Measurements from ENCODE around the gene URB1.
A peak's percentile ranks its signal among the peaks of the same experiment; 100 is the strongest.
"Not testable (repeated sequence)": the region's sequence is repeated elsewhere in the genome, so short reads cannot be mapped to it uniquely, and the experiment has no call there.

Gene URB1

GRCh38 chr21:32392880-32393676, at the start of gene URB1:
Gene URB1 (minus strand): TSS chr21:32393012. CDS start chr21:32392910, 102 bp downstream.
- H3K4me3 ChIP-seq = peak within 1 kb of the TSS; percentile 93
- peaks cover 3% of the 10 kb centered on the region; the same call in 1 of the 2 replicates for H3K4me1 ChIP-seq
- in situ Hi-C loops (cut with MboI; ENCODE audit: low sequenced_read_pairs) = loop anchor here (25.0 kb wide), 1 partner anchor 369 kb away; the partner anchor contains the start of gene PAXBP1
- H3K27me3 ChIP-seq (ENCODE audit: low read depth) = peaks cover under 1% of the 10 kb centered on the region; the same call in 1 of the 2 replicates
- DNase-seq (ENCODE audit: low spot score in 2 of 2) = peak; percentile 70 to 96
- peaks cover 12% of the 10 kb centered on the region for H3K36me3 ChIP-seq (replicated peaks)
- H3K9me3 ChIP-seq = no peaks in the 10 kb centered on the region

- in situ Hi-C loops (cut with MboI; ENCODE audit: low sequenced_read_pairs) = no loop called here
- no peak for DNase-seq (ENCODE audit: low spot score in 2 of 2)
- no peaks in the 10 kb centered on the region for H3K4me1 ChIP-seq
- no peaks in the 10 kb centered on the region for H3K27me3 ChIP-seq (ENCODE audit: low read depth)
- no peak overlapping the region for H3K4me3 ChIP-seq
- no peaks in the 10 kb centered on the region for H3K9me3 ChIP-seq
- no peaks in the 10 kb centered on the region for H3K36me3 ChIP-seq (replicated peaks)
Observed at GRCh38 chr21:32437729-32438128, 44.9 kb upstream of the URB1 start.

GRCh38 chr21:32432982-32433660, 40.3 kb upstream of the URB1 start:
- H3K4me1 ChIP-seq; in situ Hi-C loops (cut with MboI; ENCODE audit: low sequenced_read_pairs); H3K27me3 ChIP-seq (ENCODE audit: low read depth); H3K9me3 ChIP-seq; H3K36me3 ChIP-seq (replicated peaks); DNase-seq (ENCODE audit: low spot score in 2 of 2); H3K4me3 ChIP-seq: not testable (repeated sequence)

GRCh38 chr21:32427958-32428623, 35.3 kb upstream of the URB1 start:
- no peaks in the 10 kb centered on the region for H3K36me3 ChIP-seq (replicated peaks)
- in situ Hi-C loops (cut with MboI; ENCODE audit: low sequenced_read_pairs) = no loop called here
- H3K4me1 ChIP-seq = peaks cover 29% of the 10 kb centered on the region
- no peak overlapping the region for H3K4me3 ChIP-seq
- H3K27me3 ChIP-seq (ENCODE audit: low read depth) = no peaks in the 10 kb centered on the region
- DNase-seq (ENCODE audit: low spot score in 2 of 2) = no peak
- no peaks in the 10 kb centered on the region for H3K9me3 ChIP-seq

- in situ Hi-C loops (cut with MboI; ENCODE audit: low sequenced_read_pairs) = no loop called here
- Histone ChIP-seq H3K36me3 (replicated peaks) (no peaks in the 10 kb centered on the region), H3K9me3 (no peaks in the 10 kb centered on the region), H3K4me1 (peaks cover 30% of the 10 kb centered on the region), H3K4me3 (no peak overlapping the region), H3K27me3 (ENCODE audit: low read depth) (no peaks in the 10 kb centered on the region)
- no peak for DNase-seq (ENCODE audit: low spot score in 2 of 2)
Observed at GRCh38 chr21:32426592-32427051, 33.8 kb upstream of the URB1 start.

- no peak for DNase-seq (ENCODE audit: low spot score in 2 of 2)
- in situ Hi-C loops (cut with MboI; ENCODE audit: low sequenced_read_pairs) = no loop called here
- Histone ChIP-seq H3K4me1 (peaks cover 30% of the 10 kb centered on the region), H3K4me3 (no peak overlapping the region), H3K36me3 (replicated peaks) (no peaks in the 10 kb centered on the region), H3K9me3 (no peaks in the 10 kb centered on the region), H3K27me3 (ENCODE audit: low read depth) (no peaks in the 10 kb centered on the region)
Observed at GRCh38 chr21:32426066-32426465, 33.3 kb upstream of the URB1 start.

GRCh38 chr21:32425628-32426027, 32.8 kb upstream of the URB1 start:
- no peaks in the 10 kb centered on the region for H3K27me3 ChIP-seq (ENCODE audit: low read depth)
- H3K4me3 ChIP-seq = no peak overlapping the region
- H3K9me3 ChIP-seq = no peaks in the 10 kb centered on the region
- no peaks in the 10 kb centered on the region for H3K36me3 ChIP-seq (replicated peaks)
- in situ Hi-C loops (cut with MboI; ENCODE audit: low sequenced_read_pairs) = no loop called here
- peaks cover 30% of the 10 kb centered on the region for H3K4me1 ChIP-seq
- DNase-seq (ENCODE audit: low spot score in 2 of 2) = peak in 1 of 2 experiments; percentile 52

GRCh38 chr21:32424674-32425073, 31.9 kb upstream of the URB1 start:
- Histone ChIP-seq H3K4me1 (peaks cover 30% of the 10 kb centered on the region), H3K36me3 (replicated peaks) (no peaks in the 10 kb centered on the region), H3K4me3 (no peak overlapping the region), H3K27me3 (ENCODE audit: low read depth) (no peaks in the 10 kb centered on the region), H3K9me3 (no peaks in the 10 kb centered on the region)
- DNase-seq (ENCODE audit: low spot score in 2 of 2) = no peak
- in situ Hi-C loops (cut with MboI; ENCODE audit: low sequenced_read_pairs) = no loop called here

- H3K27me3 ChIP-seq (ENCODE audit: low read depth) = no peaks in the 10 kb centered on the region
- peaks cover 30% of the 10 kb centered on the region for H3K4me1 ChIP-seq
- DNase-seq (ENCODE audit: low spot score in 2 of 2) = peak; percentile 45 to 85
- no peak overlapping the region for H3K4me3 ChIP-seq
- no peaks in the 10 kb centered on the region for H3K36me3 ChIP-seq (replicated peaks)
- in situ Hi-C loops (cut with MboI; ENCODE audit: low sequenced_read_pairs) = no loop called here
- H3K9me3 ChIP-seq = no peaks in the 10 kb centered on the region
Observed at GRCh38 chr21:32424191-32424535, 31.4 kb upstream of the URB1 start.

- Histone ChIP-seq H3K9me3 (no peaks in the 10 kb centered on the region), H3K36me3 (replicated peaks) (no peaks in the 10 kb centered on the region), H3K4me1 (peaks cover 25% of the 10 kb centered on the region), H3K27me3 (ENCODE audit: low read depth) (no peaks in the 10 kb centered on the region), H3K4me3 (no peak overlapping the region)
- DNase-seq (ENCODE audit: low spot score in 2 of 2) = peak in 1 of 2 experiments; percentile 53
- in situ Hi-C loops (cut with MboI; ENCODE audit: low sequenced_read_pairs) = no loop called here
Observed at GRCh38 chr21:32423320-32424190, 30.7 kb upstream of the URB1 start.

- DNase-seq (ENCODE audit: low spot score in 2 of 2) = no peak
- no peaks in the 10 kb centered on the region for H3K27me3 ChIP-seq (ENCODE audit: low read depth)
- H3K4me1 ChIP-seq = peaks cover 17% of the 10 kb centered on the region
- no peaks in the 10 kb centered on the region for H3K9me3 ChIP-seq
- H3K36me3 ChIP-seq (replicated peaks) = no peaks in the 10 kb centered on the region
- in situ Hi-C loops (cut with MboI; ENCODE audit: low sequenced_read_pairs) = no loop called here
- H3K4me3 ChIP-seq = no peak overlapping the region
Observed at GRCh38 chr21:32422064-32422463, 29.3 kb upstream of the URB1 start.

- Histone ChIP-seq H3K4me1 (peaks cover 10% of the 10 kb centered on the region), H3K9me3 (no peaks in the 10 kb centered on the region)
- in situ Hi-C loops (cut with MboI; ENCODE audit: low sequenced_read_pairs) = no loop called here
Observed at GRCh38 chr21:32418146-32418545, 25.3 kb upstream of the URB1 start.

More at GRCh38 chr21:32418146-32418545, 25.3 kb upstream of the URB1 start:
- DNase-seq (ENCODE audit: low spot score in 2 of 2) = no peak
- H3K27me3 ChIP-seq (ENCODE audit: low read depth) = no peaks in the 10 kb centered on the region
- no peak overlapping the region for H3K4me3 ChIP-seq
- no peaks in the 10 kb centered on the region for H3K36me3 ChIP-seq (replicated peaks)

Data from HAP-1 (cell line).